HCT116 (cell line): ENCODE data around the gene SMC1B. TPM values are rescaled to one million over a fixed set of nuclear protein-coding genes. Genes with fewer than 3 reads are reported as not detected.

Experiments
- ATAC-seq: fragments of 200-7000 bp; cut with Tn5 transposase; 2 replicates; pipeline ENCODE4 v1.9.1; 2020; ENCODE audit warnings: mild to moderate bottlenecking, moderate library complexity
- BruUV-seq: library from RNA; stranded (reverse); fragments of 400-500 nt; replicated peaks from 2 replicates; lab custom pipeline; 2021; lab: Mats Ljungman, UMichigan
- CTCF ChIA-PET: fragments of 300-600 bp; sonication (Branson Sonifier 250); formaldehyde crosslinking; loops from one replicate; lab custom pipeline; 2021; ENCODE audit warnings: antibody characterized with exemption; lab: Charles Lee
- POLR2A ChIA-PET: fragments of 300-600, 350-600 bp; sonication (Branson Sonifier 250); formaldehyde crosslinking; loops from one replicate; lab custom pipeline; 2021; ENCODE audit warnings: antibody characterized with exemption; lab: Charles Lee
- RAD21 ChIA-PET, 2 experiments: fragments of 300-600 bp; sonication (Branson Sonifier 250); formaldehyde crosslinking; loops; one replicate each; lab custom pipeline; 2023; ENCODE audit warnings: low total read pairs in 2 of 2; ENCODE audit not compliant: uncharacterized antibody in 2 of 2, unreplicated experiment in 2 of 2, low non-redundant PET in 1 of 2; lab: Charles Lee
- DNase-seq: peaks from one replicate; pipeline ENCODE4 v3.0.0-alpha.2; 2010; ENCODE audit warnings: low read depth, low spot score
- H2AFZ ChIP-seq: fragments of 200-600 bp; shearing (Covaris generic), sonication (generic); 2 replicates; pipeline ENCODE4 v1.6.1; 2017; ENCODE audit warnings: low read depth, mixed run types, mixed read lengths, antibody characterized with exemption, low read length; ENCODE audit not compliant: poor library complexity, severe bottlenecking
- H3K27ac ChIP-seq: 2 replicates; pipeline ENCODE4 v1.5.1; 2012; ENCODE audit warnings: low read depth, low read length
- H3K27me3 ChIP-seq: fragments of 200-600 bp; sonication (generic); 2 replicates; pipeline ENCODE4 v1.6.1; 2016; ENCODE audit warnings: mixed run types, low read length, mixed read lengths; ENCODE audit not compliant: insufficient read depth
- H3K36me3 ChIP-seq, 2 experiments: fragments of 200-500 bp in 1 of 2; fragments of 200-600 bp in 1 of 2; sonication (Bioruptor generic) in 1 of 2; sonication (generic) in 1 of 2; 2 replicates each; pipeline versions ENCODE4 v1.5.1 to v1.6.1; 2014 to 2016; ENCODE audit warnings: low read length in 2 of 2, inconsistent platforms in 1 of 2, mixed read lengths in 1 of 2, mixed run types in 1 of 2; ENCODE audit not compliant: insufficient read depth in 2 of 2, control insufficient read depth in 1 of 2
- H3K4me1 ChIP-seq, 2 experiments: fragments of 200-600 bp in 1 of 2; sonication (generic) in 1 of 2; 2 replicates each; pipeline versions ENCODE4 v1.5.1 to v1.6.1; 2012 to 2017; ENCODE audit warnings: low read length in 2 of 2, inconsistent platforms in 1 of 2, mild to moderate bottlenecking in 1 of 2, mixed read lengths in 1 of 2, mixed run types in 1 of 2, moderate library complexity in 1 of 2; ENCODE audit not compliant: insufficient read depth in 2 of 2, control insufficient read depth in 1 of 2
- H3K4me2 ChIP-seq: fragments of 200-600 bp; sonication (generic); 2 replicates; pipeline ENCODE4 v1.6.1; 2017; ENCODE audit warnings: mixed run types, low read length, mixed read lengths
- H3K4me3 ChIP-seq, 2 experiments: fragments of 200-600 bp in 1 of 2; sonication (generic) in 1 of 2; replicated peaks in 1 of 2; 2 replicates each; pipeline ENCODE4 v1.5.1; 2011 to 2016; ENCODE audit warnings: low read length in 2 of 2, control low read depth in 1 of 2, low read depth in 1 of 2, mild to moderate bottlenecking in 1 of 2, mixed read lengths in 1 of 2, mixed run types in 1 of 2
- H3K79me2 ChIP-seq: fragments of 200-600 bp; sonication (generic); 2 replicates; pipeline ENCODE4 v1.6.1; 2017; ENCODE audit warnings: mild to moderate bottlenecking, mixed run types, low read length, moderate library complexity, mixed read lengths; ENCODE audit not compliant: insufficient read depth
- H3K9ac ChIP-seq: fragments of 200-600 bp; sonication (generic); 2 replicates; pipeline ENCODE4 v1.6.1; 2016; ENCODE audit warnings: low read length, mixed read lengths
- H3K9me2 ChIP-seq: fragments of 200-600 bp; sonication (generic), shearing (Covaris generic); 2 replicates; pipeline ENCODE4 v1.6.1; 2017; ENCODE audit warnings: mixed run types, mild to moderate bottlenecking, moderate library complexity; ENCODE audit not compliant: insufficient read depth
- H3K9me3 ChIP-seq, 2 experiments: fragments of 200-500 bp in 1 of 2; fragments of 200-600 bp in 1 of 2; sonication (Bioruptor generic) in 1 of 2; sonication (generic) in 1 of 2; 2 replicates each; pipeline ENCODE4 v1.6.1; 2014 to 2017; ENCODE audit warnings: low read length in 2 of 2, mixed read lengths in 2 of 2, inconsistent platforms in 1 of 2, low read depth in 1 of 2, mild to moderate bottlenecking in 1 of 2, mixed run types in 1 of 2, moderate library complexity in 1 of 2; ENCODE audit not compliant: control insufficient read depth in 1 of 2, insufficient read depth in 1 of 2
- H4K20me1 ChIP-seq: fragments of 200-600 bp; sonication (generic), shearing (Covaris generic); 2 replicates; pipeline ENCODE4 v1.6.1; 2017; ENCODE audit warnings: mixed run types, mild to moderate bottlenecking, moderate library complexity; ENCODE audit not compliant: insufficient read depth
- CBX3 ChIP-seq: IDR thresholded peaks from 2 replicates; pipeline ENCODE4 v1.6.1; 2012; ENCODE audit warnings: low read depth
- CEBPB ChIP-seq: IDR thresholded peaks from 2 replicates; pipeline ENCODE4 v1.6.1; 2012; ENCODE audit warnings: low read depth
- EGR1 ChIP-seq: IDR thresholded peaks from 2 replicates; pipeline ENCODE4 v1.6.1; 2012; ENCODE audit warnings: low read depth
- ELF1 ChIP-seq: IDR thresholded peaks from 2 replicates; pipeline ENCODE4 v1.6.1; 2012; ENCODE audit warnings: low read depth, borderline replicate concordance
- EZH2 ChIP-seq: fragments of 200-600 bp; sonication (generic); IDR thresholded peaks from 2 replicates; pipeline ENCODE4 v1.6.1; 2017; ENCODE audit warnings: antibody characterized with exemption, mixed run types
- POLR2A ChIP-seq: IDR thresholded peaks from 2 replicates; pipeline ENCODE4 v1.7.0; 2011; ENCODE audit warnings: borderline replicate concordance; ENCODE audit not compliant: insufficient read depth, insufficient read length; ENCODE audit errors: extremely low read depth
- POLR2AphosphoS5 ChIP-seq: IDR thresholded peaks from 2 replicates; pipeline ENCODE4 v1.6.1; 2011; ENCODE audit warnings: mild to moderate bottlenecking, low read depth, low read length, moderate library complexity
- RAD21 ChIP-seq: IDR thresholded peaks from 2 replicates; pipeline ENCODE4 v1.6.1; 2012; ENCODE audit warnings: low read depth, mild to moderate bottlenecking
- SIN3A ChIP-seq: IDR thresholded peaks from 2 replicates; pipeline ENCODE4 v1.6.1; 2012; ENCODE audit warnings: low read depth
- SP1 ChIP-seq: IDR thresholded peaks from 2 replicates; pipeline ENCODE4 v1.6.1; 2012; ENCODE audit warnings: low read depth
- YY1 ChIP-seq: IDR thresholded peaks from 2 replicates; pipeline ENCODE4 v1.6.1; 2011; ENCODE audit warnings: low read length, low read depth, moderate library complexity, mild to moderate bottlenecking; ENCODE audit not compliant: insufficient replicate concordance; ENCODE audit errors: extremely low read depth
- ZFX ChIP-seq: fragments of 450-650 bp; IDR thresholded peaks from 2 replicates; pipeline ENCODE4 v1.6.1; 2017
- intact Hi-C: fragments of 100-400 bp; cut with micrococcal nuclease; formaldehyde crosslinking; loops from 2 replicates; pipeline ENCODE4 v1.10.0; 2022
- total RNA-seq: library from RNA; stranded (reverse); gene quantifications from one replicate; pipeline ENCODE4 v1.2.1, GENCODE V29; 2021; ENCODE audit not compliant: unreplicated experiment
- TF ChIP-seq, protein P1 (sequence below): IDR thresholded peaks from 2 replicates; pipeline ENCODE4 v1.6.1; 2012
- TF ChIP-seq, protein P2 (sequence below): IDR thresholded peaks from 2 replicates; pipeline ENCODE4 v1.6.1; 2011; ENCODE audit warnings: mild to moderate bottlenecking, low read length, moderate library complexity; ENCODE audit not compliant: insufficient replicate concordance; ENCODE audit errors: extremely low read depth
- TF ChIP-seq, protein P3 (sequence below), 3 experiments: fragments of 200-600 bp in 1 of 3; sonication (generic) in 1 of 3; IDR thresholded peaks in 2 of 3; conservative IDR thresholded peaks in 1 of 3; 2 replicates each; pipeline ENCODE4 v1.5.1; 2012 to 2017; ENCODE audit warnings: low read depth in 2 of 3, low read length in 2 of 3, antibody characterized with exemption in 1 of 3, borderline replicate concordance in 1 of 3, control low read depth in 1 of 3, mild to moderate bottlenecking in 1 of 3, mixed read lengths in 1 of 3, mixed run types in 1 of 3, moderate library complexity in 1 of 3; ENCODE audit not compliant: insufficient read depth in 1 of 3

SMC1B gene
- total RNA-seq, 1 experiment from 2014 or later, result not detected

DNA sequence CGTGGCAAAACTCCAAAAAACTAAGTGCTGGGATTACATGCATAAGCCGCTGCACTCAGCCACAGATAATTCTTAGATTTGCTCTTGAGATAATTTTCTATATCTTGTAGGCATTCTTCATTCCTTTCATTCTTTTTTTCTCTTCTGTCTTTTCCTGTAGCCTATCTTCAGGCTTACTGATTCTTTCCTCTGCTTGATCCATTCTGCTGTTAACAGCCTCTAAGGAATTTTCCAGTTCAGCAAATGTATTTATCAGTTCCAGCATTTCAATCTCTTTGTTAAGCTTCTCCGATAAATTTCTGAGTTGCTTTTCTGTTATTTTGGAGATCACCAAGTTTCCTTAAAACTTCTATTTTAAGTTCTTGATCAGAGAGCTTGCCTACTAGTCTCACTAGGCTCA is 46.7 kb downstream of the SMC1B start:
- no peaks in the 10 kb centered on the region for H3K9me2 ChIP-seq
- no peak overlapping the region for H3K4me2 ChIP-seq
- CTCF ChIA-PET, result no interaction called here
- H3K9me3 ChIP-seq, result peaks cover 4 to 5% of the 10 kb centered on the region in 2 experiments; a peak in 1 of 4 replicates
- no peak overlapping the region for H2AFZ ChIP-seq
- H3K4me3 ChIP-seq, result no peak overlapping the region
- intact Hi-C loops, result no loop called here
- TF ChIP-seq CEBPB, result no peak
- peak; percentile 27; the same call in 1 of the 2 replicates for TF ChIP-seq CBX3
- TF ChIP-seq, all 23 proteins: peak for 1
- DNase-seq (no peak), ATAC-seq (no peak)
- H3K36me3 ChIP-seq, result no peaks in the 10 kb centered on the region
- H3K9ac ChIP-seq, result no peak overlapping the region
- no peaks in the 10 kb centered on the region for H3K27me3 ChIP-seq
- H4K20me1 ChIP-seq, result no peaks in the 10 kb centered on the region
- no peak overlapping the region for H3K27ac ChIP-seq
- H3K79me2 ChIP-seq, result no peaks in the 10 kb centered on the region
- BruUV-seq, result no TSS peak
- H3K4me1 ChIP-seq, result no peaks in the 10 kb centered on the region
- ChIA-PET POLR2A (no interaction called here), RAD21 (no interaction called here)

DNA sequence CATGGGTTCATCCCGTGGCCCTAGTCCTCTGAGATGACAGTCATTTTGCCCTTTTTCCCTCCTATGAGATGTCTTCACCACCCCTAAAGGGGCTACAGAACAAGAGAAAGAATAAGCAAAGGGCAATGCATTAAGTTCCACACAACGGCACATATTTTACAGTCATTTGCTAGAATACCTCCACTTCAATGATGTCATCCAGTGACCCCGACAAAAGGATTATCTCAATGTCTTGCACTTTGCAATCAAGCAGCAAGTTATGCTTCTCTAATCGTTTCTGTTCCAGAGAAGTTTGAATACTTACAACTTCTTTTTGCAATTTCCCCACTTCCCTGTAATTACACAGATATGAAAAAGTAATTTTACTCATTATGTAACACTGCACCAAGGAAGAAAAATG is 53.8 kb downstream of the SMC1B start:
- Histone ChIP-seq H3K9me3 (no peaks in the 10 kb centered on the region), H4K20me1 (no peaks in the 10 kb centered on the region), H2AFZ (no peak overlapping the region), H3K79me2 (no peaks in the 10 kb centered on the region), H3K4me3 (no peak overlapping the region), H3K9ac (no peak overlapping the region), H3K4me1 (no peaks in the 10 kb centered on the region), H3K27ac (no peak overlapping the region), H3K36me3 (no peaks in the 10 kb centered on the region), H3K9me2 (no peaks in the 10 kb centered on the region), H3K27me3 (no peaks in the 10 kb centered on the region), H3K4me2 (no peak overlapping the region)
- intact Hi-C loops, result no loop called here
- no TSS peak for BruUV-seq
- RAD21 ChIA-PET, result no interaction called here
- POLR2A ChIA-PET, result no interaction called here
- TF ChIP-seq, protein P1, sequence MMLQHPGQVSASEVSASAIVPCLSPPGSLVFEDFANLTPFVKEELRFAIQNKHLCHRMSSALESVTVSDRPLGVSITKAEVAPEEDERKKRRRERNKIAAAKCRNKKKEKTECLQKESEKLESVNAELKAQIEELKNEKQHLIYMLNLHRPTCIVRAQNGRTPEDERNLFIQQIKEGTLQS, result no peak
- no peak for TF ChIP-seq SIN3A
- TF ChIP-seq CBX3, result no peak
- TF ChIP-seq, protein P2, sequence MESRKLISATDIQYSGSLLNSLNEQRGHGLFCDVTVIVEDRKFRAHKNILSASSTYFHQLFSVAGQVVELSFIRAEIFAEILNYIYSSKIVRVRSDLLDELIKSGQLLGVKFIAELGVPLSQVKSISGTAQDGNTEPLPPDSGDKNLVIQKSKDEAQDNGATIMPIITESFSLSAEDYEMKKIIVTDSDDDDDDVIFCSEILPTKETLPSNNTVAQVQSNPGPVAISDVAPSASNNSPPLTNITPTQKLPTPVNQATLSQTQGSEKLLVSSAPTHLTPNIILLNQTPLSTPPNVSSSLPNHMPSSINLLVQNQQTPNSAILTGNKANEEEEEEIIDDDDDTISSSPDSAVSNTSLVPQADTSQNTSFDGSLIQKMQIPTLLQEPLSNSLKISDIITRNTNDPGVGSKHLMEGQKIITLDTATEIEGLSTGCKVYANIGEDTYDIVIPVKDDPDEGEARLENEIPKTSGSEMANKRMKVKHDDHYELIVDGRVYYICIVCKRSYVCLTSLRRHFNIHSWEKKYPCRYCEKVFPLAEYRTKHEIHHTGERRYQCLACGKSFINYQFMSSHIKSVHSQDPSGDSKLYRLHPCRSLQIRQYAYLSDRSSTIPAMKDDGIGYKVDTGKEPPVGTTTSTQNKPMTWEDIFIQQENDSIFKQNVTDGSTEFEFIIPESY, result no peak
- TF ChIP-seq EGR1, result no peak
- TF ChIP-seq, protein P3, sequence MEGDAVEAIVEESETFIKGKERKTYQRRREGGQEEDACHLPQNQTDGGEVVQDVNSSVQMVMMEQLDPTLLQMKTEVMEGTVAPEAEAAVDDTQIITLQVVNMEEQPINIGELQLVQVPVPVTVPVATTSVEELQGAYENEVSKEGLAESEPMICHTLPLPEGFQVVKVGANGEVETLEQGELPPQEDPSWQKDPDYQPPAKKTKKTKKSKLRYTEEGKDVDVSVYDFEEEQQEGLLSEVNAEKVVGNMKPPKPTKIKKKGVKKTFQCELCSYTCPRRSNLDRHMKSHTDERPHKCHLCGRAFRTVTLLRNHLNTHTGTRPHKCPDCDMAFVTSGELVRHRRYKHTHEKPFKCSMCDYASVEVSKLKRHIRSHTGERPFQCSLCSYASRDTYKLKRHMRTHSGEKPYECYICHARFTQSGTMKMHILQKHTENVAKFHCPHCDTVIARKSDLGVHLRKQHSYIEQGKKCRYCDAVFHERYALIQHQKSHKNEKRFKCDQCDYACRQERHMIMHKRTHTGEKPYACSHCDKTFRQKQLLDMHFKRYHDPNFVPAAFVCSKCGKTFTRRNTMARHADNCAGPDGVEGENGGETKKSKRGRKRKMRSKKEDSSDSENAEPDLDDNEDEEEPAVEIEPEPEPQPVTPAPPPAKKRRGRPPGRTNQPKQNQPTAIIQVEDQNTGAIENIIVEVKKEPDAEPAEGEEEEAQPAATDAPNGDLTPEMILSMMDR (IDR thresholded peaks at IDR 0.05 in 2 of 3, conservative IDR thresholded peaks at IDR 0.05 in 1 of 3; ENCODE audit: borderline replicate concordance in 1 of 3, insufficient read depth in 1 of 3, low read depth in 2 of 3, low read length in 2 of 3), result no peak
- TF ChIP-seq POLR2AphosphoS5, result no peak
- no peak for TF ChIP-seq ELF1
- TF ChIP-seq POLR2A, result no peak
- no peak for TF ChIP-seq YY1
- TF ChIP-seq EZH2, result no peak
- TF ChIP-seq ZFX, result no peak
- TF ChIP-seq RAD21, result no peak
- TF ChIP-seq SP1, result no peak
- no peak for DNase-seq
- no peak for ATAC-seq
- CTCF ChIA-PET, result no interaction called here
